Esophagus squamous epithelium (tissue), 5 donors: ENCODE results near the gene CENPN. TPM values are rescaled to one million over a fixed set of nuclear protein-coding genes. Genes with fewer than 3 reads are reported as not detected.

Experiments
- DNase-seq: peaks from one replicate; lab custom pipeline; 2025; lab: John Stamatoyannopoulos, UW
- H3K27ac ChIP-seq, 4 donors: fragments of 200-600 bp; sonication (generic); one replicate each; pipeline ENCODE4 v1.5.1; 2016 to 2019; ENCODE audit warnings: mild to moderate bottlenecking in 1 of 4
- H3K27me3 ChIP-seq, 4 donors: fragments of 200-600 bp; sonication (generic); 1 replicate in 3 of 4; 2 replicates in 1 of 4; pipeline versions ENCODE4 v1.5.1 to v1.6.0; 2017 to 2021; ENCODE audit warnings: antibody characterized with exemption in 1 of 4
- H3K36me3 ChIP-seq, 3 donors: fragments of 200-600 bp; sonication (generic); one replicate each; pipeline ENCODE4 v1.5.1; 2016 to 2019
- H3K4me1 ChIP-seq, 3 donors: fragments of 200-600 bp; sonication (generic); one replicate each; pipeline ENCODE4 v1.5.1; 2017 to 2019
- H3K4me3 ChIP-seq, 4 donors: fragments of 200-600 bp; sonication (generic); 1 replicate in 3 of 4; 2 replicates in 1 of 4; pipeline ENCODE4 v1.5.1; 2016 to 2019; ENCODE audit warnings: mild to moderate bottlenecking in 2 of 4, moderate library complexity in 1 of 4
- H3K9me3 ChIP-seq, 3 donors: fragments of 200-600 bp; sonication (generic); one replicate each; pipeline ENCODE4 v1.5.1; 2016 to 2019
- POLR2A ChIP-seq, 4 donors: fragments of 450-650 bp; IDR thresholded peaks; one replicate each; pipeline ENCODE4 v1.6.1; 2017; ENCODE audit warnings: antibody characterized with exemption in 4 of 4, mild to moderate bottlenecking in 4 of 4, moderate library complexity in 3 of 4
- WGBS, 2 donors: methylation state at CpG; one replicate each; pipeline ENCODE4 v1.1.5; 2018; 5-methylcytosine and 5-hydroxymethylcytosine counted together
- intact Hi-C: fragments of 100-400 bp; cut with DNase I; formaldehyde crosslinking; loops from one replicate; pipeline ENCODE4 v1.15.0; 2022
- total RNA-seq, 4 donors: library from RNA; depleted of rRNA; stranded (reverse); fragments of >200 nt; gene quantifications; one replicate each; pipeline ENCODE4 v1.1.0, GENCODE V29; 2016
- TF ChIP-seq, protein P1 (sequence below), 6 experiments: fragments of 450-650 bp in 4 of 6; fragments of 200-600 bp in 2 of 6; sonication (generic) in 2 of 6; IDR thresholded peaks; one replicate each; pipeline ENCODE4 v1.5.1; 2016 to 2019; ENCODE audit warnings: antibody characterized with exemption in 6 of 6, mild to moderate bottlenecking in 4 of 6, moderate library complexity in 4 of 6
- donor health status: DM: yes; HTN: yes; CAD: no.

The CENPN gene
- total RNA-seq, 4 donors from 2014 or later, result 5.3 to 20.4 (median 16.1) TPM

DNA sequence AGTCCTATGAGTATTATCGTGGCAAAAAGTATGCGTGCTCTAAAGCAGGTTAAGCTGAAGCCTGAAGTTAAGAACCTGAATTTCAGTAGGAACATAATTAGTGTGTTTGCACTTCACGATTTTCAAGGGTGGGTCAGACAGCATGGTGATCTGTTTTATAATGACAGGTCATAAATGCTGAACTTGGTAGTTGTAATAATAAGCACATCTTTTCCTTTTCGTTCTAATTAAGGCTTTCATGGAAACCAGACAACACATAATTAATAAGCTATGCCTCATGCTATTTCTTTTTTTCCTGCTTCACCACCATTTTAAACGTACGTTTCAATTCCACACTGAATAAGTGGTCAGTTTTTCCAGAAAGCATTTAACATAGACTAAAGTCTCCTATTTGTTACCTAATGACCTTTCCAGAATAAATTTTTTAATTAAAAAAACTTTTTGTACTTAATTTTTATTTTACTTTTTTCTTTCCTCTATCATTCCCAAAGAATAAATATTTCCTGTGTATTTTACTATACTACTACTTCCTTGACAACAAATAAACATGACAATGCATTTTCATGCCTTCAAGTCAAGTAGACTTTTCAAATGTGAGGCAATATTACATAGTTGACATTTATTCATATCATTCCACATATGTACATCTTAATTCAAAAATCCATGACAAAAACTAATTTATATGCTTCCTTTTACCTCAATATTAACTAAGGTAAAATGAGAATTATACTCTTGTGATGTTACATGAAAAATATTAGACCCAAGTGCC lies 22.7 kb upstream of the CENPN start:
- Histone ChIP-seq H3K4me3 (no peak overlapping the region), H3K36me3 (peaks cover 0 to 17% (median 0%) of the 10 kb centered on the region in 3 donors), H3K27ac (no peak overlapping the region), H3K27me3 (no peaks in the 10 kb centered on the region), H3K4me1 (no peaks in the 10 kb centered on the region), H3K9me3 (no peaks in the 10 kb centered on the region)
- intact Hi-C loops, result no loop called here
- DNase-seq, result no peak
- TF ChIP-seq, protein P1, sequence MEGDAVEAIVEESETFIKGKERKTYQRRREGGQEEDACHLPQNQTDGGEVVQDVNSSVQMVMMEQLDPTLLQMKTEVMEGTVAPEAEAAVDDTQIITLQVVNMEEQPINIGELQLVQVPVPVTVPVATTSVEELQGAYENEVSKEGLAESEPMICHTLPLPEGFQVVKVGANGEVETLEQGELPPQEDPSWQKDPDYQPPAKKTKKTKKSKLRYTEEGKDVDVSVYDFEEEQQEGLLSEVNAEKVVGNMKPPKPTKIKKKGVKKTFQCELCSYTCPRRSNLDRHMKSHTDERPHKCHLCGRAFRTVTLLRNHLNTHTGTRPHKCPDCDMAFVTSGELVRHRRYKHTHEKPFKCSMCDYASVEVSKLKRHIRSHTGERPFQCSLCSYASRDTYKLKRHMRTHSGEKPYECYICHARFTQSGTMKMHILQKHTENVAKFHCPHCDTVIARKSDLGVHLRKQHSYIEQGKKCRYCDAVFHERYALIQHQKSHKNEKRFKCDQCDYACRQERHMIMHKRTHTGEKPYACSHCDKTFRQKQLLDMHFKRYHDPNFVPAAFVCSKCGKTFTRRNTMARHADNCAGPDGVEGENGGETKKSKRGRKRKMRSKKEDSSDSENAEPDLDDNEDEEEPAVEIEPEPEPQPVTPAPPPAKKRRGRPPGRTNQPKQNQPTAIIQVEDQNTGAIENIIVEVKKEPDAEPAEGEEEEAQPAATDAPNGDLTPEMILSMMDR (IDR thresholded peaks at IDR 0.05), result no peak
- no peak for TF ChIP-seq POLR2A (IDR thresholded peaks at IDR 0.05)
- 83 to 87% methylated on average over 6 of the region's 6 CpGs for WGBS, 2 donors

DNA sequence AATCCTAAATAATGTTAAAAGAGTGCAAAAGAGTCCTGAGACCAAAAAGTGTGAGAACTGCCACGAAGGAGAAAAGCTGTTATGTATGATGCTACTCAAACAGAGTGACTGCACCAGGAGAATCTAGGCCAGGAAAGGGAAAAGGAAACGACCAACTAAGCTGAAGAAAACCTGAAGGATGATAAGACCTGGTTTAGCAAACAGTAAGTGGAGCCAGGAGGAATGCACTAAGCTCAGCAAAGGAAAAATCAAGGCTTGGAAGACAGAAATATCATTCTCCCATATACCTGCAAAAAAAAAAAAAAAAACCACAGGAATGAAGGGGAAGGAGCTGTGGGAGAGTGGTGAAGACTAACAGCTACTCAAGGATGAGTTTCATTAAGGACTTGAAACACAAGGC lies 21.4 kb upstream of the CENPN start:
- intact Hi-C loops, result no loop called here
- peaks cover 0 to 9% (median 0%) of the 10 kb centered on the region in 3 donors for H3K36me3 ChIP-seq
- no peak for DNase-seq
- no peaks in the 10 kb centered on the region for H3K9me3 ChIP-seq
- no peaks in the 10 kb centered on the region for H3K4me1 ChIP-seq
- H3K4me3 ChIP-seq, result no peak overlapping the region
- no peaks in the 10 kb centered on the region for H3K27me3 ChIP-seq
- 57 to 58% methylated on average over 2 of the region's 2 CpGs for WGBS, 2 donors
- TF ChIP-seq, protein P1 (IDR thresholded peaks at IDR 0.05), result no peak
- TF ChIP-seq POLR2A (IDR thresholded peaks at IDR 0.05), result no peak
- H3K27ac ChIP-seq, result no peak overlapping the region

DNA sequence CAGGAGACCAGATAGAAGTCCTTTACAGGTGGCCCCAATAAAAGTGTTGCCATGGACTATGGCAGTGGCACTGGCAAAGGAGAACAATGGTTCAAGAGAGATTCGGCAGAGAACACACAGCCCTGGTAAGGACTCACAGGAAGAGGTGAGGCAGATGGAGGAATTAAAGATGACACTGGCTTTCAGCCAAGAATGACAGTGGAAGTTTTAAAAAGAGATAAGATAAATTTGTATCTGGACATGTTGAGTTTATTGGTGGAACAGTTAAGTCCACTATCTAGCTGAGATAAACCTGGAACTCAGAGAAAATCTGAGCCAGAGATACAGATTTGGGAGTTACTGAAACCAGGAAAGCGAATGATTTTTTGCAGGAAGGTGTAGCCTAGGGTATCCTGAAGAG lies 20.5 kb upstream of the CENPN start:
- H3K4me1 ChIP-seq, result no peaks in the 10 kb centered on the region
- no peak for TF ChIP-seq POLR2A (IDR thresholded peaks at IDR 0.05)
- TF ChIP-seq, protein P1 (IDR thresholded peaks at IDR 0.05), result no peak
- WGBS, 2 donors, result 69% methylated on average over 2 of the region's 2 CpGs
- no peak overlapping the region for H3K27ac ChIP-seq
- H3K9me3 ChIP-seq, result no peaks in the 10 kb centered on the region
- intact Hi-C loops, result no loop called here
- peaks cover 0 to 16% (median 0%) of the 10 kb centered on the region in 3 donors for H3K36me3 ChIP-seq
- DNase-seq, result no peak
- H3K27me3 ChIP-seq, result no peaks in the 10 kb centered on the region
- H3K4me3 ChIP-seq, result no peak overlapping the region

DNA sequence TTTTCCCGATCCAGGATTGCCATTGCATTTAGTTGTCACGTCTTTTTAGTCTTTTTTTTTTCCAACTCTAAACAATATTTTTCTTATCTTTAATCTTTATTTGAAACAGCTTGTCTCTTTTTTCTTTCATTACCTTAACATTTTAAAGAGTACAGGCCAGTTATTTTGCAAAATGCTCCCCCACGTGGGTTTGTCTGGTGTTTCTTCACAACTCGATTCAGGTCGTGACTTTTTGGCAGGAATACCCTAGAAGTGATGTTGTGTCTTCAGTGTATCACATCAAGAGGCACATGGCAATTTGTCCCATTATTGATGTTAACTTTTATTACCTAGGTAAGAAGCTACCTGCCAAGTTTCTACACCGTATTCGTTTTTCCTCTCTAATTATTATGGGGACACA lies 18.3 kb upstream of the CENPN start:
- Histone ChIP-seq H3K36me3 (peaks cover 0 to 19% (median 0%) of the 10 kb centered on the region in 3 donors), H3K27me3 (no peaks in the 10 kb centered on the region), H3K4me3 (no peak overlapping the region), H3K4me1 (no peaks in the 10 kb centered on the region), H3K9me3 (no peaks in the 10 kb centered on the region), H3K27ac (no peak overlapping the region)
- TF ChIP-seq, protein P1 (IDR thresholded peaks at IDR 0.05), result no peak
- TF ChIP-seq POLR2A (IDR thresholded peaks at IDR 0.05), result no peak
- DNase-seq, result no peak
- 81 to 82% methylated on average over 7 of the region's 7 CpGs for WGBS, 2 donors
- intact Hi-C loops, result no loop called here

DNA sequence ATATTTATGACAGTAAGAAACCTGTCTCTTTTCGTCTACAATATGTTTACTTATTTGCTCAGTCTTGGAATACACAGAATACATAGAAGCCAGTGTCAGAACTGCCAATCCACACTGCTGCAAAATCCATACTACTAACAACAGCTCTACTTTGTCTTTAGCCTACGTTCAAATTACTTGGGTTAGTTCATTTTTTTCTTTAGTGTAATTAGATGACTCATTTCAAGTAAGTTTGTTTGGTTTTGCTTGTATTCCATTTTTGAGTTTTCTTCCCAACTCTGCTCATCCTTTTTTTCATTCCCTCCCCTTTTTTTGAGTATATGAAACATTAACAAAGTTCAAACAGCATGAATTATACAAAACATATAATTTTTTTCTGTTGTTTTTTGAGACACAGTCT lies 17.2 kb upstream of the CENPN start:
- Histone ChIP-seq H3K27ac (no peak overlapping the region), H3K27me3 (no peaks in the 10 kb centered on the region), H3K4me3 (no peak overlapping the region), H3K4me1 (no peaks in the 10 kb centered on the region), H3K36me3 (peaks cover 0 to 19% (median 0%) of the 10 kb centered on the region in 3 donors), H3K9me3 (no peaks in the 10 kb centered on the region)
- TF ChIP-seq, protein P1 (IDR thresholded peaks at IDR 0.05), result no peak
- TF ChIP-seq POLR2A (IDR thresholded peaks at IDR 0.05), result no peak
- intact Hi-C loops, result no loop called here
- 33 to 49% methylated on average over 2 of the region's 2 CpGs for WGBS, 2 donors
- DNase-seq, result no peak
